CD1c-positive myeloid dendritic cell (primary cell): Measurements from ENCODE around the gene ADCY9.
"Not testable (repeated sequence)": the region's sequence is repeated elsewhere in the genome, so short reads cannot be mapped to it uniquely, and the experiment has no call there.

Experiments
- DNase-seq: peaks from one replicate; pipeline ENCODE4 v3.0.0-alpha.2; 2016; ENCODE audit errors: extremely low spot score

ADCY9 gene

DNA sequence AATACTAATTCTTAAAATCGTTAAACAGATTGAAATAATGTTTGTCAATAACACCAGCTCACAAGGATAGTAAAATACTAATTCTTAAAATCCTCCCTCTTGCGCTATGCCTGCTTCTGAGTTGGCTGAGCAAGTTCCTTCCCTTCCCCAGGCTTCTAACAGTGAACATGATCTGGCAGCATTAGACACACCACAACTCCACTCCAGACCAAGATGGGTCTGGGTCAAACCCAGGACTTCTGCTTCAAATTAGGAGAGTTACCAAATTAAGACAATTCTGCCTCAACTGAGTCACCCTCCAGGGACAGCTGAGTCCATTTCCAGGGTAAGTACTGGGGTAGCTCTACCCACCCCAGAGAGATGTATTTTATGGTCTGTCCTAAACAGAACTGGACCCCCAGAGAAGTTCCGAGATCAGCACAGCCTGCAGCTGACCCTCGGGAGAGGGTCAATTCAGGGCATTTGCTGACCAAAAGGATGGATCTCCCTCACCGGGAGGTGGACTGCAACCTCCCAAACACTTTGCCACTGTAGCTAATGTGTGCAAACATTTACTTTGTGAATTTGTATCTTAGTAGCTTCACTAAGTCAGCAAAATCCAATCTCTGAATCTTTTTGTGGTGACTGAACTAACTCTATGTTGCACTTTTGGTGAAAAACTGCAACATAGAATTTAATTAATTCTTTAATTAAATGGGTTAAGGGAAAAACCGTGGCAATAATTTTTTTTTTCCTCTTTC lies 48.8 kb downstream of the ADCY9 start:
- no peak for DNase-seq

DNA sequence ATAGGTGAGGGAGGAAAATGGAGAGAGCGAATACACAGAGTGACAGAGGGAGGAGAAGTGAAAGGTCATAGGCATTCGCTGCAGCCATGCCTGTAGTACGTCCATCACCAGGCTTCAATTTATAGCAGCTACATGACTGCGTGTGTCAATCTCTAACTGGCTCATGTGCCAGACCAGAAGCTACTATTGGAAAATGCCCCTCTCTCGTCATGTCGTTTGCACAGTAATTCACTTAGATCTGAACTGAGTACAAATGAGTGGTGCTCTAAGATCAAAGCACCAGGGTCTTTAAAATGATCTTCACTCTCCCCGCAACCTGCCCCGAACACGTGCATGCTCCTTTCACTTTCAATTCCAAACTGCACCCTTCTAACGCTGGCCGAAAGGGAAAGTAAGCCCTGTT lies 51.3 kb downstream of the ADCY9 start:
- no peak for DNase-seq

DNA sequence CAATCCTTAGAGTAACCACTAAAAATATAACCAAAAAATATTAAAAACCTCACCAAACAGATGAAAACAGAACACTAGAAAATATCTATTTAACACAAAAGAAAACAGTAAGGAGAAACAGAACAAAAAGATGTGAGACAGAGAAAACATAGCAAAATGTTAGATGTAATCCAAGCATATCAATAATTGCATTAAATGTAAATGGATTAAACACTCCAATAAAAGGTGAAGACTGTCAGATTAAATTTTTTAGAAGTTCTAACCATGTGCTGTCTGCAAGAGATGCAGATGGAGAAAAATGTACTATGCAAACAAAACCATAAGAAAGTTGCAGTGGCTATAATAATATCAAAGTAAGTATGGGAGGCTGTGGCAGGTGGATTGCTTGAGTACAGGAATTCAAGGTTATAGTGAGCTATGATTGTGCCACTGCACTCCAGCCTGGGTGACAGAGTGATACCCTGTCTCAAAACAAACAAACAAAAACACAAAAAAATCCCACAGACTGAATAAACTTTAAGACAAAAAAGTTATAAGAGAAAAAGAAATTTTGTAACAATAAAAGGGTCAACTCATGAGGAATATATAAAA lies 53.9 kb downstream of the ADCY9 start:
- DNase-seq: no peak

DNA sequence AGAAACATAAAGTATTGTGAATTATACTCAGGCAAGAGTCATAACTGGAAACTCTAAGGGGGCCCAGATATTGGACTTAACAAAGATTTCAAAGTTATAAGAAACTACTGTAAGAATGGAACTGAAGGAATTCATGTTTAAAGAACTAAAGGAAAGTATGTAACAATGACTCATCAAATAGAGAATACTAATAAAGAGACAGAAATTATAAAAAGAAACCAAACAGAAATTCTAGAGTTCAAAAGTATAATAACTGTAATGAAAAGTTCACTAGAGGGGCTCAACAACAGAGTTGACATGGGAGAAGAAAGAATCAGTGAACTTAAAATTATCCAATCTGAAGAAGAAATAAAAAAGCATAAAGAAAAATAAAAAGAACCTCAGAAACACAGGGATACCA lies 55.4 kb downstream of the ADCY9 start:
- no peak for DNase-seq

DNA sequence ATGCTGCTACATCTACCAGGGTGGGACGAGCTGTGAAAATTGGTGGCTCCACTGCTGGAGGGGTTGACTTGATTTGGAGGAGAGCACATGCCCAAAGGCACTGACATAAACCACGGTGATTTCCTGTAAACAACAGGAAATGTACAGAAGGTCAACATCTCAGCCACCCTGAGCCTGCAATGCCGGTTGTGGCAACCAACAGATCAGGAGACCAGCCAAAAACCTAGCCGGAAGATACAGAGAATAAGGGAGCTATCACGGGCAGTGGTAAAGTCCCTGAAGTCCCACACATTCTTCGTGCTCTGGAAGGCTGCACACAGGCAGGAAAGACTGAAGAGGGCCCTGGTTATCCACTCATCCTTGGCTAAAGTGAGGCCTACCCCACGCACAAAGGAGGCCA lies 56.2 kb downstream of the ADCY9 start:
- DNase-seq: no peak

- no peak for DNase-seq
Observed at GRCh38 chr16:4058386-4058785, 57.9 kb downstream of the ADCY9 start.

- DNase-seq: no peak
Observed at GRCh38 chr16:4057439-4057877, 58.8 kb downstream of the ADCY9 start.

- DNase-seq: no peak
Observed at GRCh38 chr16:4056161-4057105, 59.8 kb downstream of the ADCY9 start.

DNA sequence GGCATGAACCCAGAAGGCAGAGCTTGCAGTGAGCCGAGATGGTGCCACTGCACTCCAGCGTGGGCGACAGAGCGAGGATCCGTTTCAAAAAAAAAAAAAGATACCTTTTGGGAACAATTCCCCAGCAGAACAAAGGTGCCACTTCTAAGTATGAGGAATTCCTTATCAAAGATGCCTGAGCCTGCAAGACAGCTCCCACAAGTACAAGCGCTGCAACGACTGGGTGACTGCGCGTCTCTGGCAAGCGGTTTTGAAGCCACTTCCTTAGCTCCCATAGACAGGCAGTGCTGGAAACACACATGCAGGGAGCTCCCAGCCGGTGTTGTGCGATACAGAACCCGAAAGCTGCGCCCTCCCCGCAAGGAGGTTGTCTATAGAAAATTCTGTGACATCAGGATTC lies 60.5 kb downstream of the ADCY9 start:
- DNase-seq: no peak

- peak; percentile 45 for DNase-seq
Observed at GRCh38 chr16:4053301-4053845, 62.9 kb downstream of the ADCY9 start.

DNA sequence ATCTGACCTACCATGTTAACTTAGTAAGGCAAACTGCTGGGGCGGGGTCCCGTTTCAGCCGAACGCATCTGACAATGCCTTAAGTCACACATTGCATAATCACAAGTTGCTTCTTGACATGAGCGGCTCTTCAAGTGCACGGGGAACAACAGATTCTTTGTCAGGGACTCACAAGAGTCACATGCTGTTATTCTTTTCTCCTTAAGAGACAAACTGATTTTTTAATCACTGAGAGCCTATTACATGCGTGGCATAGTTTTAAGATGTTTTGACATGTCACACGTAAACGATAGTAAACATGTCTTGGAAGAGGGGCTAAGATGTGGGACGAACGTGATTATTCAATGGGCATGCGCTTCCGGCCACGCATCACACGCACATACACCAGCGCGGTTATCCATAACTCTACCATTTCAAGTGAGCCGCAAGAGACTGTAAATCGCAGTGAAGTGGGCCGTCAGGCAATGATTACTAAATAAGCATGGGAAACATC lies 63.4 kb downstream of the ADCY9 start:
- DNase-seq: peak; percentile 44

DNA sequence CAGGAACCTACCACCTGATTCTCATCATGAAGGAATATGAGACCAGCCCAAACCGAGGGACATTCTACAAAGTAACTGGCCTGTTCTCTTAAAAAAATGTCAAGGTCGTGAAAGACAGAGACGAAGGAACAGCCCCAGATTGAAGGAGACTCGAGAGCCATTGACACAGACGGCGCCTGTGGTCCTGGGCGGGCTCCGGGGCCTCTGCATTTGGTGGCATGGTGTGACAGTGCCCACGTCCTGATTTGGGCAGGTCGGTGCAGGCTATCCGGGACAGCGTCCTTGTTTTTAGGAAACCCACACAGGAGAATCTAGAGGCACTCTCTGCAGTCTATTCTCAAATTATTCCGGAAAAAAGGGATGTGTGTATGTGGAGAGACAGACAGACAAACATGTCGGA lies 64.1 kb downstream of the ADCY9 start:
- DNase-seq: no peak

GRCh38 chr16:4051591-4051990 lies 64.7 kb downstream of the ADCY9 start:
- DNase-seq: no peak

DNA sequence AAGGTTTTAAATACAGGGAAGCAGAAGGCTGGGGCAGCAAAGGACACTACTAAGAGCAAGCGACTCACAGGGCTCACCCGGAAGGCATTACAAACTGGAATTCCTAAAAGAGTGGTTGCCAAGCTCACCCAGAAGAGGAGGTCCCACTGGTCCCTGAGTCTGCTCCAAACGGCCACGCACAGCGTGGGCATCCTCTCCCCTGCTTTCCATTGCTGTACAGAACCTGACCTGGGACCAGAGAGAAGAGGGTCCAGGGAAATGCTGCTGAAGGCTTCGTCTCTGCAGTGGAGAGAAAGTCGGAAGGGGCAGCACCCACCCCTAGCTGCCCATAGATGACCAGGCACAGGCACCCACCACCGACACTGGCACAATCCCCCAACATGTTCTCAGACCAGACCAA lies 67.2 kb downstream of the ADCY9 start:
- DNase-seq: no peak

GRCh38 chr16:4048481-4048880 lies 67.8 kb downstream of the ADCY9 start:
- no peak for DNase-seq

DNA sequence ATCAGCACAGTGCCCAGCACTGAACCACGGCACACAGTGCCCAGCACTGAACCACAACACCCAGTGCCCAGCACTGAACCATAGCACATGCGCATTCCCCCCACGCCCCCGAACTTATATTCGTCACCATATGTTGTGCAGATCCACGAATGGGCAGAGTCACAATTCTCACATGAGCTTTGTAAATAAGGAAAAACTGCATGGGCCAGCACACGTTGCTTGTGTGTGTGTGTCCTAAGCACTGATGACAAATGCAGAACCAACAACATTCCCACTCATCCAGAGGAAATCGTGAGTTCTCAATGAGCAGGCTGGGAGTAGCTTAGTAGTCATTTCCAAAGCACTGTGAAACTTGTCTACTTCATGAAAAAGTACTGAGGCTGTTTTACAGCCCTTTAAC lies 70.0 kb downstream of the ADCY9 start:
- DNase-seq: no peak

DNA sequence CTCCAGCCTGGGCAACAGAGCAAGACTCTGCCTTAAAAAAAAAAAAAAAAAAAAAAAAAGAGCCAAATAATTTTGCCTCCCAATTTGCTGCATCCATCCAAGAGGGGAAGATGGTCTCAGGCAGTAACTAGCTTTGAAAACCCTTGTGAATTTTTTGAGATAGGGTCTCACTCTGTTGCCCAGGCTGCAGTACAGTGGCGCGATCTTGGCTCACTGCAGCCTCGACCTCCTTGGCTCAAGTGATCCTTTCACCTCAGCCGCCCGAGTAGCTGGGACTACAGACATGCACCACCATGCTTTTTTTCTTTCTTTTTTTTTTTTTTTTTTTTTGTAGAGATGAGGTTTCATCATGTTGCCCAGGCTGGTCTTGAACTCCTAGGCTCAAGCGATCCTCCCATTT lies 70.7 kb downstream of the ADCY9 start:
- DNase-seq: not testable (repeated sequence)

DNA sequence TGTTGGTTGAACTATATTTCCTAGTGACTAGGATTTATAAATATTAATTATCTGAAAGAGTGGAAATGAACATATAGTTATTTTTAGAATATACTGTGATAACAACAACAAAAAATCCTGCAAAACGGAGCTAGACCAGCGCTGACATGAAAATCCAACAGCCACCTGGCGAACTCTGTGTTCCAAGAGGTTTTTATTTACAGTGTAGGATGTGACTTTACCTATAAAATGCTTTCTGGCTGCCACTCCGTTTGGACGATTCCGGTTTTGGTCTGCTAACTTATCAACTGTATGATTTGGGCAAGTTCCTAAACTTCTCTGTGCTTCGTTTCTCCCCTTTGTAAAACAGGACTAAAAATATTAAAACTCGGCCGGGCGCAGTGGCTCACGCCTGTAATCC lies 73.7 kb downstream of the ADCY9 start:
- DNase-seq: no peak

DNA sequence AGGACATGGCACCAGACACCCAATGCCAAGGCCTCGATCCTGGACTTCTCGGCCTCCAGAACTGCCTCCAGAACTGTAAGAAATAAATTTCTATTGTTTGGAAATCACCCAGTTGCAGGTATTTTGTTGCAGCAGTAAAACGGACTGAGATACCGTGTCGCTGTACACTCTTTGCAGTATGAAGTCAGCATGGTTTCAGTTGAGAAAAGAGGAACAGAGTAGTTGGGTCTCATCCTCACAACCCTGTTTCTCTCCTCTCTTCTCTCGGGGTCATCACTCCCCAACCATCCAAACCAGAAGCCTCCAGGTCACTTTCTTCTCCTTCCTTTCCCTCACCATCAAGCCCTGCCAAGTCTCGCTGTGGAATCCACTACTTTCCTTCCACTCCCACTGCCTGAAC lies 77.8 kb downstream of the ADCY9 start:
- no peak for DNase-seq

DNA sequence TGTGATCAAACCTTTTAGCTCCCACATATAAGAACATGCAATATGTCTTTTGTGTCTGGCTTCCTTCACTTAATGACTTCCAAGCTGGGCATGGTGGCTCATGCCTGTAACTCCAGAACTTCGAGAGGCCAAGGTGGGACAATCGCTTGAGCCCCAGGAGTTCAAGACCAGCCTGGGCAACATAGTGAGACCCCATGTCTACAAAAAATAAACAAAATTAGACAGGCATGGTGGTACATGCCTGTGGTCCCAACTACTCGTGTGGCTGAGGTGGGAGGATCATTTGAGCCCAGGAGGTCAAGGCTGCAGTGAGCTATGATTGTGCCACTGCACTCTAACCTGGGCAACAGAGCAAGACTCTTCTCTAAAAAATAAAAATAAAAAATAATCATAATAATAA lies 79.3 kb downstream of the ADCY9 start:
- DNase-seq: not testable (repeated sequence)

DNA sequence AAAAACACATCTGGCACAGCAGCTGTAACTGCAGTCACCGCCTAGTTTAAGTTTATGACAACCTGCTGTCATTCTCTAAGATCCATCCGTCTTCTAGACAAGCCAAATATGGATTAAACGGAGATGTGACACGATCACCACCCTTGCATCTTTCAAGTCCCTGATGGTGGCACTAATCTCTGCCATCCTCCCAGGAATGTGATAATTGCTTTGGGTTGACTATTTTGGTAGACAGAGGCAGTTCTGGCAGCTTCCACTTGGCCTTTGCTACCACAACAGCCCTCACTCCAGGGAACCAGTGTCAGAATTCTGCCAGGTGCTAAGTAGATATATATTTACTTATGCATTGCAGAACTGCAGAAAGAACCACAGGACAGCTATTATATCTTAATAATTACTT lies 81.3 kb downstream of the ADCY9 start:
- DNase-seq: no peak

- no peak for DNase-seq
Observed at GRCh38 chr16:4033951-4034350, 82.3 kb downstream of the ADCY9 start.
